Lower leg skin (tissue), 3 donors: ENCODE data around the gene PRSS38.

Experiments used
- CTCF ChIP-seq, 3 donors: fragments of 450-650 bp; IDR thresholded peaks; one replicate each; pipeline ENCODE4 v1.5.1; 2016; ENCODE audit warnings: antibody characterized with exemption in 3 of 3, mild to moderate bottlenecking in 3 of 3, moderate library complexity in 2 of 3
- POLR2A ChIP-seq, 2 donors: fragments of 450-650 bp; IDR thresholded peaks; one replicate each; pipeline ENCODE4 v1.6.1; 2016 to 2017; ENCODE audit warnings: antibody characterized with exemption in 2 of 2, mild to moderate bottlenecking in 1 of 2, moderate library complexity in 1 of 2

DNA sequence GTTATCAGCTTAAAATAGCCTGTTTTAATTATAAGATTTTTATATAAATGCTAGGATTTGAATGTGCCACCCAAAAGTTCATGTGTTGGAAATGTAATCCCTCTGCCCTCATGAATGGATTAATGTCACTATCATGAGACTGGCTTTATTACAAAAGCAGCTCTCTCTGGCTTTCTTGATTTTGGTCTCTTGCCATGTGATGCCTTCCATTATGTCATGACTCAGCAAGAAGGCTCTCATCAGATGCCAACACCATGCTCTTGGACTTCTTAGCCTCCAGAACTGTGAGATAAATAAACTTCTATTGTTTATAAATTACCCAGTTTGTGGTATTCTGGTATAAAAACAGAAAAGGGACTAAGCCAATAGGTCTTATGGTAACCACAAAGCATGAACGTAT is 6.9 kb upstream of the PRSS38 start:
- TF ChIP-seq POLR2A (IDR thresholded peaks at IDR 0.05) (no peak), CTCF (IDR thresholded peaks at IDR 0.05) (no peak)
